A549 (cell line): Measurements from ENCODE around the gene TTC24. TPM values are rescaled to one million over a fixed set of nuclear protein-coding genes. Genes with fewer than 3 reads are reported as not detected.

Experiments
- ATAC-seq, 2 experiments: fragments of 200-7000 bp in 1 of 2; fragments of >200 bp in 1 of 2; cut with Nextera tagmentation in 1 of 2; cut with Tn5 transposase in 1 of 2; 3 replicates each; pipeline versions ENCODE4 v1.8.0 to v1.9.1; 2018 to 2020; ENCODE audit warnings: mild to moderate bottlenecking in 1 of 2, moderate library complexity in 1 of 2
- CTCF ChIA-PET: fragments of 300-600 bp; sonication (Branson Sonifier 250); formaldehyde crosslinking; extraction: SDS; loops from one replicate; lab custom pipeline; 2021; ENCODE audit warnings: antibody characterized with exemption, inconsistent platforms; lab: Yijun Ruan, JAX
- POLR2A ChIA-PET: fragments of 350-600 bp; formaldehyde crosslinking; extraction: SDS; loops from one replicate; lab custom pipeline; 2021; ENCODE audit warnings: antibody characterized with exemption, inconsistent platforms; lab: Yijun Ruan, JAX
- DNase-seq, 2 experiments: peaks; one replicate each; pipeline versions ENCODE4 v3.0.0 to v3.0.0-alpha.2; 2011 to 2016; ENCODE audit warnings: low read depth in 1 of 2, low spot score in 1 of 2
- FAIRE-seq: peaks from 2 replicates; lab custom pipeline; 2011; peaks lifted over from hg19 to GRCh38; lab: Jason Lieb, UNC
- H3K27ac ChIP-seq, 2 experiments: fragments of >200 bp; sonication (Bioruptor Twin); formaldehyde crosslinking; 3 replicates each; pipeline ENCODE4 v1.5.1; 2016 to 2017
- H3K4me1 ChIP-seq: fragments of >200 bp; sonication (Bioruptor Twin); formaldehyde crosslinking; 3 replicates; pipeline ENCODE4 v1.6.1; 2016
- H3K4me2 ChIP-seq: fragments of >200 bp; sonication (Bioruptor Twin); formaldehyde crosslinking; 3 replicates; pipeline ENCODE4 v1.6.1; 2016
- H3K4me3 ChIP-seq: fragments of >200 bp; sonication (Bioruptor Twin); formaldehyde crosslinking; 3 replicates; pipeline ENCODE4 v1.5.1; 2016
- H3K9me3 ChIP-seq: fragments of >200 bp; sonication (Bioruptor Twin); formaldehyde crosslinking; 3 replicates; pipeline ENCODE4 v1.6.1; 2016
- CBX2 ChIP-seq: fragments of 200-600 bp; sonication (generic); IDR thresholded peaks from 2 replicates; pipeline ENCODE4 v1.6.1; 2016; ENCODE audit warnings: low read depth, mild to moderate bottlenecking, borderline replicate concordance
- CHD2 ChIP-seq: fragments of 150-350 bp; IDR thresholded peaks from 2 replicates; pipeline ENCODE4 v1.6.1; 2014; ENCODE audit warnings: low read length; ENCODE audit not compliant: partially characterized antibody
- CHD4 ChIP-seq: fragments of 200-600 bp; sonication (generic); IDR thresholded peaks from 2 replicates; pipeline ENCODE4 v1.6.1; 2016; ENCODE audit warnings: antibody characterized with exemption, mild to moderate bottlenecking, borderline replicate concordance
- GATA3 ChIP-seq: IDR thresholded peaks from 2 replicates; pipeline ENCODE4 v1.6.1; 2012; ENCODE audit warnings: borderline replicate concordance
- HOXB5 ChIP-seq: fragments of 250-450 bp; sonication (Bioruptor Pico); IDR thresholded peaks from 2 replicates; pipeline ENCODE4 v1.5.0; 2020; ENCODE audit warnings: mild to moderate bottlenecking, moderate library complexity
- JUNB ChIP-seq: fragments of >200 bp; sonication (Bioruptor Twin); formaldehyde crosslinking; IDR thresholded peaks from 2 replicates; pipeline ENCODE4 v1.6.1; 2016
- KDM1A ChIP-seq: fragments of 200-600 bp; sonication (generic); IDR thresholded peaks from 2 replicates; pipeline ENCODE4 v1.6.1; 2016; ENCODE audit warnings: low read depth, mild to moderate bottlenecking
- MAX ChIP-seq: IDR thresholded peaks from 2 replicates; pipeline ENCODE4 v1.6.1; 2012
- PHF8 ChIP-seq: fragments of 200-600 bp; sonication (generic); IDR thresholded peaks from 2 replicates; pipeline ENCODE4 v1.6.1; 2016; ENCODE audit warnings: low read depth, mild to moderate bottlenecking, antibody characterized with exemption, moderate library complexity, borderline replicate concordance
- POLR2A ChIP-seq: IDR thresholded peaks from 2 replicates; pipeline ENCODE4 v1.6.1; 2012; ENCODE audit warnings: mild to moderate bottlenecking, low read length
- RAD21 ChIP-seq, 2 experiments: fragments of >200 bp in 1 of 2; sonication (Bioruptor Twin) in 1 of 2; formaldehyde crosslinking in 1 of 2; IDR thresholded peaks in 1 of 2; conservative IDR thresholded peaks in 1 of 2; 2 replicates in 1 of 2; 3 replicates in 1 of 2; pipeline ENCODE4 v1.6.1; 2012 to 2018; ENCODE audit warnings: inconsistent platforms in 1 of 2
- RARB ChIP-seq: fragments of 250-450 bp; sonication (Bioruptor Pico); IDR thresholded peaks from 2 replicates; pipeline ENCODE4 v1.8.0; 2021; ENCODE audit warnings: mild to moderate bottlenecking, moderate library complexity
- RCOR1 ChIP-seq: fragments of 150-350 bp; IDR thresholded peaks from 2 replicates; pipeline ENCODE4 v1.6.1; 2014; ENCODE audit warnings: antibody characterized with exemption, low read length, low read depth
- RFX5 ChIP-seq: fragments of 450-650 bp; IDR thresholded peaks from 2 replicates; pipeline ENCODE4 v1.7.1; 2014; ENCODE audit warnings: antibody characterized with exemption, mild to moderate bottlenecking, moderate library complexity
- SREBF2 ChIP-seq: fragments of 450-650 bp; IDR thresholded peaks from 2 replicates; pipeline ENCODE4 v1.6.1; 2014; ENCODE audit warnings: mild to moderate bottlenecking, moderate library complexity
- USF2 ChIP-seq: fragments of 450-650 bp; IDR thresholded peaks from 2 replicates; pipeline ENCODE4 v1.6.1; 2014; ENCODE audit warnings: antibody characterized with exemption
- ZFP36 ChIP-seq: fragments of 450-650 bp; IDR thresholded peaks from 2 replicates; pipeline ENCODE4 v1.6.1; 2014; ENCODE audit warnings: borderline replicate concordance; ENCODE audit not compliant: partially characterized antibody
- WGBS: methylation state at CpG from one replicate; pipeline ENCODE4 v1.1.6; 2017; ENCODE audit errors: missing lambda C conversion rate; 5-methylcytosine and 5-hydroxymethylcytosine counted together
- polyA plus RNA-seq, 4 experiments: library from polyadenylated mRNA; depleted of rRNA in 3 of 4; stranded (reverse); fragments of >200 nt; fragmentation: RNase III in 1 of 4; extraction: RNeasy Plus Mini Kit Qiagen cat#74134 plus additional on column Dnase treatment in 1 of 4; gene quantifications; 2 replicates in 3 of 4; 3 replicates in 1 of 4; pipeline ENCODE4 v1.2.3, GENCODE V29; 2011 to 2017
- TF ChIP-seq, protein P1 (sequence below): IDR thresholded peaks from 2 replicates; pipeline ENCODE4 v1.6.1; 2012
- TF ChIP-seq, protein P2 (sequence below): IDR thresholded peaks from 2 replicates; pipeline ENCODE4 v1.6.1; 2012; ENCODE audit warnings: low read depth, borderline replicate concordance
- TF ChIP-seq, protein P3 (sequence below): fragments of 200-600 bp; sonication (generic); IDR thresholded peaks from 2 replicates; pipeline ENCODE4 v1.6.1; 2016; ENCODE audit warnings: antibody characterized with exemption, mild to moderate bottlenecking, moderate library complexity

The TTC24 gene
- polyA plus RNA-seq, 2 of the 4 experiments (the other 2 are of a cell fraction), result not detected

GRCh38 chr1:156560585-156561163 is 18.8 kb upstream of the TTC24 start:
- no peak for DNase-seq
- Histone ChIP-seq H3K9me3 (no peaks in the 10 kb centered on the region), H3K4me2 (no peak overlapping the region), H3K4me3 (no peak overlapping the region)
- TF ChIP-seq USF2, result no peak
- no peak for TF ChIP-seq GATA3
- TF ChIP-seq RARB (CRISPR knock-in tag), result no peak
- TF ChIP-seq POLR2A, result no peak
- no peak for TF ChIP-seq KDM1A
- TF ChIP-seq MAX, result no peak
- TF ChIP-seq CHD2, result no peak
- TF ChIP-seq RAD21 (conservative IDR thresholded peaks at IDR 0.05 in 1 of 2, IDR thresholded peaks at IDR 0.05 in 1 of 2), result no peak
- TF ChIP-seq, protein P1, sequence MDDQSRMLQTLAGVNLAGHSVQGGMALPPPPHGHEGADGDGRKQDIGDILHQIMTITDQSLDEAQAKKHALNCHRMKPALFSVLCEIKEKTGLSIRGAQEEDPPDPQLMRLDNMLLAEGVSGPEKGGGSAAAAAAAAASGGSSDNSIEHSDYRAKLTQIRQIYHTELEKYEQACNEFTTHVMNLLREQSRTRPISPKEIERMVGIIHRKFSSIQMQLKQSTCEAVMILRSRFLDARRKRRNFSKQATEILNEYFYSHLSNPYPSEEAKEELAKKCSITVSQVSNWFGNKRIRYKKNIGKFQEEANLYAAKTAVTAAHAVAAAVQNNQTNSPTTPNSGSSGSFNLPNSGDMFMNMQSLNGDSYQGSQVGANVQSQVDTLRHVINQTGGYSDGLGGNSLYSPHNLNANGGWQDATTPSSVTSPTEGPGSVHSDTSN, result no peak
- TF ChIP-seq, protein P2, sequence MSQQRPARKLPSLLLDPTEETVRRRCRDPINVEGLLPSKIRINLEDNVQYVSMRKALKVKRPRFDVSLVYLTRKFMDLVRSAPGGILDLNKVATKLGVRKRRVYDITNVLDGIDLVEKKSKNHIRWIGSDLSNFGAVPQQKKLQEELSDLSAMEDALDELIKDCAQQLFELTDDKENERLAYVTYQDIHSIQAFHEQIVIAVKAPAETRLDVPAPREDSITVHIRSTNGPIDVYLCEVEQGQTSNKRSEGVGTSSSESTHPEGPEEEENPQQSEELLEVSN, result no peak
- no peak for TF ChIP-seq CHD4
- no peak for TF ChIP-seq ZFP36
- no peak for TF ChIP-seq SREBF2
- TF ChIP-seq RCOR1, result no peak
- TF ChIP-seq, protein P3, sequence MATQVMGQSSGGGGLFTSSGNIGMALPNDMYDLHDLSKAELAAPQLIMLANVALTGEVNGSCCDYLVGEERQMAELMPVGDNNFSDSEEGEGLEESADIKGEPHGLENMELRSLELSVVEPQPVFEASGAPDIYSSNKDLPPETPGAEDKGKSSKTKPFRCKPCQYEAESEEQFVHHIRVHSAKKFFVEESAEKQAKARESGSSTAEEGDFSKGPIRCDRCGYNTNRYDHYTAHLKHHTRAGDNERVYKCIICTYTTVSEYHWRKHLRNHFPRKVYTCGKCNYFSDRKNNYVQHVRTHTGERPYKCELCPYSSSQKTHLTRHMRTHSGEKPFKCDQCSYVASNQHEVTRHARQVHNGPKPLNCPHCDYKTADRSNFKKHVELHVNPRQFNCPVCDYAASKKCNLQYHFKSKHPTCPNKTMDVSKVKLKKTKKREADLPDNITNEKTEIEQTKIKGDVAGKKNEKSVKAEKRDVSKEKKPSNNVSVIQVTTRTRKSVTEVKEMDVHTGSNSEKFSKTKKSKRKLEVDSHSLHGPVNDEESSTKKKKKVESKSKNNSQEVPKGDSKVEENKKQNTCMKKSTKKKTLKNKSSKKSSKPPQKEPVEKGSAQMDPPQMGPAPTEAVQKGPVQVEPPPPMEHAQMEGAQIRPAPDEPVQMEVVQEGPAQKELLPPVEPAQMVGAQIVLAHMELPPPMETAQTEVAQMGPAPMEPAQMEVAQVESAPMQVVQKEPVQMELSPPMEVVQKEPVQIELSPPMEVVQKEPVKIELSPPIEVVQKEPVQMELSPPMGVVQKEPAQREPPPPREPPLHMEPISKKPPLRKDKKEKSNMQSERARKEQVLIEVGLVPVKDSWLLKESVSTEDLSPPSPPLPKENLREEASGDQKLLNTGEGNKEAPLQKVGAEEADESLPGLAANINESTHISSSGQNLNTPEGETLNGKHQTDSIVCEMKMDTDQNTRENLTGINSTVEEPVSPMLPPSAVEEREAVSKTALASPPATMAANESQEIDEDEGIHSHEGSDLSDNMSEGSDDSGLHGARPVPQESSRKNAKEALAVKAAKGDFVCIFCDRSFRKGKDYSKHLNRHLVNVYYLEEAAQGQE, result no peak
- TF ChIP-seq JUNB, result no peak
- TF ChIP-seq RFX5, result no peak
- no peak for TF ChIP-seq HOXB5
- TF ChIP-seq, all 56 proteins: peak for 0
- FAIRE-seq (no peak), ATAC-seq (no peak; a peak in 1 of 6 replicates)
- Histone ChIP-seq H3K4me1 (no peaks in the 10 kb centered on the region), H3K27ac (no peak overlapping the region)
- WGBS, result 72% methylated on average over 5 of the region's 5 CpGs
- CTCF ChIA-PET, result interaction anchor here (1.0 to 1.5 kb wide), 2 partner anchors 80 to 204 kb away, joined by 3 to 4 read pairs; no protein-coding TSS in a partner anchor
- POLR2A ChIA-PET, result no interaction called here

DNA sequence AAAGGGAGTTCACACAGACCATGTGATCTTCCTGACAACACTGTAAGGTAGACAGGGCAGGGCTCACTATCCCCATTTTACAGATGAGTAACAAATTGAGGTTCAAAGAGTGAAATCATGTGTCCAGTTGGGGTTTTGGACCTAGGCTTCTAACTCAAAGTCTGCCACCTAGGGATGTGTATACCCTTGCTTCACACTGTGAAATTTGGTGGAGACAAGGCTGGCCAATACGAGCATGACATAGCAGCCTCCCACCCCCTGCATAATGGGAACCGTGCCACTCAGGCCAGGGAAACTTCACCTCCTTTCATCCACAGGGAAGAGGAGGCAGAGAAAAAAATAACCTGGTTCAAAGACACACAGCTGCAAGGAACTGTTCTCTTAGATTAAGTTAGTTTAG is 14.0 kb upstream of the TTC24 start:
- Histone ChIP-seq H3K4me1 (no peaks in the 10 kb centered on the region), H3K4me2 (no peak overlapping the region), H3K9me3 (no peaks in the 10 kb centered on the region)
- DNase-seq (no peak), ATAC-seq (0 out of 6 replicates have a peak, but pooled peaks of 1 of the 2 experiments have one; percentile 26)
- CTCF ChIA-PET, result interaction anchor here (0.6 to 1.2 kb wide), 3 partner anchors 20 to 65 kb away, joined by 3 read pairs; partner anchors contain the start of gene MEF2D
- TF ChIP-seq CBX2 (no peak), PHF8 (no peak)
- TF ChIP-seq, all 56 proteins: peak for 0
- no peak overlapping the region for H3K4me3 ChIP-seq
- 93% methylated on average over 2 of the region's 2 CpGs for WGBS
- POLR2A ChIA-PET, result no interaction called here
- FAIRE-seq, result no peak
- no peak overlapping the region for H3K27ac ChIP-seq
